ENCODE data around the gene CLCN1.
A peak's percentile ranks its signal among the peaks of the same experiment; 100 is the strongest.

DNA sequence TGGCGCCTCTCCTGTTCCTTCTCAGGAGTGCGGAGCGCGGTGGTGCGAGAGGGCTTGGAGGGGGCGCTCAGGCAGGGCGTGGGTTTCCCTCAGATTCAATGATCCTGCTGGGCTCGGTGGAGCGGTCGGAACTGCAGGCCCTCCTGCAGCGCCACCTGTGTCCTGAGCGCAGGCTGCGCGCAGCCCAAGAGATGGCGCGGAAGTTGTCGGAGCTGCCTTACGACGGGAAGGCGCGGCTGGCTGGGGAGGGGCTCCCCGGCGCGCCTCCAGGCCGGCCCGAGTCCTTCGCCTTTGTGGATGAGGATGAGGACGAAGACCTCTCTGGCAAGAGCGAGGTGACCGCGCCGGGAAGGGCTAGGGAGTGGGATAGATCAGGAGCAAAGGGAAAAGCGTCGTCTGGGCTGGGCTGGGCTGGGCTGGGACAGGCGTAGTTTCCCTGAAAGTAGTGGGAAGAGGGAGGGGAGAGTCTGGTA lies 29.6 kb downstream of the CLCN1 start:
- TF ChIP-seq, protein P1, sequence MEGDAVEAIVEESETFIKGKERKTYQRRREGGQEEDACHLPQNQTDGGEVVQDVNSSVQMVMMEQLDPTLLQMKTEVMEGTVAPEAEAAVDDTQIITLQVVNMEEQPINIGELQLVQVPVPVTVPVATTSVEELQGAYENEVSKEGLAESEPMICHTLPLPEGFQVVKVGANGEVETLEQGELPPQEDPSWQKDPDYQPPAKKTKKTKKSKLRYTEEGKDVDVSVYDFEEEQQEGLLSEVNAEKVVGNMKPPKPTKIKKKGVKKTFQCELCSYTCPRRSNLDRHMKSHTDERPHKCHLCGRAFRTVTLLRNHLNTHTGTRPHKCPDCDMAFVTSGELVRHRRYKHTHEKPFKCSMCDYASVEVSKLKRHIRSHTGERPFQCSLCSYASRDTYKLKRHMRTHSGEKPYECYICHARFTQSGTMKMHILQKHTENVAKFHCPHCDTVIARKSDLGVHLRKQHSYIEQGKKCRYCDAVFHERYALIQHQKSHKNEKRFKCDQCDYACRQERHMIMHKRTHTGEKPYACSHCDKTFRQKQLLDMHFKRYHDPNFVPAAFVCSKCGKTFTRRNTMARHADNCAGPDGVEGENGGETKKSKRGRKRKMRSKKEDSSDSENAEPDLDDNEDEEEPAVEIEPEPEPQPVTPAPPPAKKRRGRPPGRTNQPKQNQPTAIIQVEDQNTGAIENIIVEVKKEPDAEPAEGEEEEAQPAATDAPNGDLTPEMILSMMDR (IDR thresholded peaks at IDR 0.05), result peak; percentile 22 to 40 (median 26)
- no peak for TF ChIP-seq POLR2A (IDR thresholded peaks at IDR 0.05; ENCODE audit: low read depth)

Measured in esophagus muscularis mucosa (tissue), 3 donors.